ENCODE data around the gene LIN52. TPM values are rescaled to one million over a fixed set of nuclear protein-coding genes. Genes with fewer than 3 reads are reported as not detected.

LIN52 gene
- total RNA-seq, 1 experiment from 2014 or later: 11.3 TPM

DNA sequence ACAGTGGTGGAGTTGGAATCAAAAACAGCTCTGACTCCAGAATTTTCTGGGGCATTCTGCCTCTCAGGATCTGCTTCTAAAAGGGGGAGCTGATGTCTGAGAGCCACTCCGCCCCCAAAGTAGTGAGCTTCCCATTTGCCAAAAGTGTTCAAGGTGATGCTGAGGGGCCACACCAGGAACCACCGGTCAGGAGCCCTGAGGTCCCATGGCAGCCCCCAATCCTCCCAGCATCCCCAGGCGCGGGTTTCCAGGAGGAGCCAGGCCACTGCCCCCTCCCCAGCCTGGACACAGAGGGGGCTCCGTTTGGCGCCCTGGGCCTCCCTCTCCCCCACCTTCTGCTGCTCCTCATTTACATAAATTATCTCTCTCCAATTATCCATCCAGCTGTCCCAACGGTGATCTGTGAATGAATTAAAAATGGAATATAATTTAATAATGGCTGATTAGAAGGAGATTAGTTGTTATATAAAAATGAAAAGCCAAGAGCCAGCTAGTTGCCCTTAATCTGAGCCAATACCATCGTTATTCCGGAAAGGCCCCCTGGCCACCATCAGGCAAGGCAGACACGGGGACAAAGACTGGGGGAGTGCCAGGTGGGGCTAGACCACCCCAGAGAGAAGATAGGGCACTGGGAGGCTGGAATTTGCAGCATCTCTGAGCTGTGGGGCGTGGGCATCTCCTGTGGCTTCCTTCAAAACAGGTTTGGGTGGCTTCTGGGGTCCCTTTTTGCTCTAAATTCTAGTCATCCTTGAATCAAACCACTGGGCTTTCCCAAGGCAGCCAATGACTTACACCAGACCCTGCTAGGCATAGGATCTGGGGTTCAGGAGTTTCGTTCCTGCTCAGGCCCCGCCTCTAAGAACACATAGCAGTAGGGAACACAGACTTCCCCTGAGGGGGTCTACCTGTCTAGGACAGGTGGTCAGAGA, 134.8 kb downstream of the LIN52 start:
- Histone ChIP-seq H3K4me3 (ENCODE audit: low read depth, low read length) (no peak overlapping the region), H3K4me1 (no peaks in the 10 kb centered on the region), H3K36me3 (ENCODE audit: control insufficient read depth, insufficient read depth, low read length) (no peaks in the 10 kb centered on the region), H3K27me3 (replicated peaks; ENCODE audit: control insufficient read depth, insufficient read depth, low read length) (peaks cover 1% of the 10 kb centered on the region; the same call in 1 of the 2 replicates), H3K9me3 (no peaks in the 10 kb centered on the region)
- ChIA-PET CTCF (interaction anchor here (0.6 to 1.8 kb wide), 2 partner anchors 32 to 48 kb away, joined by 3 to 5 read pairs; no protein-coding TSS in a partner anchor), POLR2A (no interaction called here)
- no peak overlapping the region for H3K27ac Mint-ChIP-seq (ENCODE audit: unreplicated experiment)
- no peaks in the 10 kb centered on the region for H3K36me3 Mint-ChIP-seq (ENCODE audit: insufficient read depth, unreplicated experiment)
- no peaks in the 10 kb centered on the region for H3K4me1 Mint-ChIP-seq (ENCODE audit: low read depth, unreplicated experiment)
- intact Hi-C loops (cut with micrococcal nuclease; ENCODE audit: unreplicated experiment): no loop called here
- BruUV-seq (replicated peaks): no TSS peak
- TF ChIP-seq, protein P1, sequence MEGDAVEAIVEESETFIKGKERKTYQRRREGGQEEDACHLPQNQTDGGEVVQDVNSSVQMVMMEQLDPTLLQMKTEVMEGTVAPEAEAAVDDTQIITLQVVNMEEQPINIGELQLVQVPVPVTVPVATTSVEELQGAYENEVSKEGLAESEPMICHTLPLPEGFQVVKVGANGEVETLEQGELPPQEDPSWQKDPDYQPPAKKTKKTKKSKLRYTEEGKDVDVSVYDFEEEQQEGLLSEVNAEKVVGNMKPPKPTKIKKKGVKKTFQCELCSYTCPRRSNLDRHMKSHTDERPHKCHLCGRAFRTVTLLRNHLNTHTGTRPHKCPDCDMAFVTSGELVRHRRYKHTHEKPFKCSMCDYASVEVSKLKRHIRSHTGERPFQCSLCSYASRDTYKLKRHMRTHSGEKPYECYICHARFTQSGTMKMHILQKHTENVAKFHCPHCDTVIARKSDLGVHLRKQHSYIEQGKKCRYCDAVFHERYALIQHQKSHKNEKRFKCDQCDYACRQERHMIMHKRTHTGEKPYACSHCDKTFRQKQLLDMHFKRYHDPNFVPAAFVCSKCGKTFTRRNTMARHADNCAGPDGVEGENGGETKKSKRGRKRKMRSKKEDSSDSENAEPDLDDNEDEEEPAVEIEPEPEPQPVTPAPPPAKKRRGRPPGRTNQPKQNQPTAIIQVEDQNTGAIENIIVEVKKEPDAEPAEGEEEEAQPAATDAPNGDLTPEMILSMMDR (IDR thresholded peaks at IDR 0.05; ENCODE audit: insufficient read depth in 1 of 2, low read depth in 1 of 2, low read length in 1 of 2, severe bottlenecking in 1 of 2, unreplicated experiment in 1 of 2): no peak
- H3K9me3 Mint-ChIP-seq (ENCODE audit: unreplicated experiment): no peaks in the 10 kb centered on the region
- no peak overlapping the region for H3K4me3 Mint-ChIP-seq (ENCODE audit: unreplicated experiment)
- DNase-seq: no peak
- H3K27me3 Mint-ChIP-seq (ENCODE audit: insufficient read depth, unreplicated experiment): peaks cover 2% of the 10 kb centered on the region

DNA sequence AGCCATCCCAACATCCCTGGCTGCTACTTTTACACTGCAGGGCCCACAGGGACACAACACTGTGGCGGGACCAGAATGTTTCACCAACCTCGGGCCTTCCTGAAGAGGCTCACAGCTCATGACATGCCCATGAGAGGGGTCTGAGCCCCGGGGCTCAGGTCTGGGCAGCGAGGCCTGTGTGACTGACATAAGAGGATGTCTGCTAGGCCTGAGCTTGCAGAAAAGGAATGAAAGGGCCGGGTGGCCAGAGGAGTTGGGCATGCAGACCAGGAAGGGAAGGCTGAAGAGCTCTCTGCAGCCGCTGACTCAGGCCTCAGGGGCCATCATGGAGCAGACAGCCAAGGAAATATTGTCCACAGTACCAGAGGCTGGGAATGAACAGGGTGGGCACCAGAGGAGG, 136.2 kb downstream of the LIN52 start:
- Mint-ChIP-seq H3K27me3 (ENCODE audit: insufficient read depth, unreplicated experiment) (peaks cover 5% of the 10 kb centered on the region), H3K36me3 (ENCODE audit: insufficient read depth, unreplicated experiment) (no peaks in the 10 kb centered on the region), H3K9me3 (ENCODE audit: unreplicated experiment) (no peaks in the 10 kb centered on the region), H3K4me1 (ENCODE audit: low read depth, unreplicated experiment) (no peaks in the 10 kb centered on the region), H3K27ac (ENCODE audit: unreplicated experiment) (no peak overlapping the region), H3K4me3 (ENCODE audit: unreplicated experiment) (no peak overlapping the region)
- TF ChIP-seq, protein P1 (IDR thresholded peaks at IDR 0.05; ENCODE audit: insufficient read depth in 1 of 2, low read depth in 1 of 2, low read length in 1 of 2, severe bottlenecking in 1 of 2, unreplicated experiment in 1 of 2): no peak
- CTCF ChIA-PET: no interaction called here
- POLR2A ChIA-PET: no interaction called here
- Histone ChIP-seq H3K27me3 (replicated peaks; ENCODE audit: control insufficient read depth, insufficient read depth, low read length) (peaks cover 1% of the 10 kb centered on the region; the same call in 1 of the 2 replicates), H3K9me3 (no peaks in the 10 kb centered on the region), H3K4me3 (ENCODE audit: low read depth, low read length) (no peak overlapping the region), H3K4me1 (no peaks in the 10 kb centered on the region), H3K36me3 (ENCODE audit: control insufficient read depth, insufficient read depth, low read length) (no peaks in the 10 kb centered on the region)
- no TSS peak for BruUV-seq (replicated peaks)
- intact Hi-C loops (cut with micrococcal nuclease; ENCODE audit: unreplicated experiment): no loop called here
- no peak for DNase-seq

DNA sequence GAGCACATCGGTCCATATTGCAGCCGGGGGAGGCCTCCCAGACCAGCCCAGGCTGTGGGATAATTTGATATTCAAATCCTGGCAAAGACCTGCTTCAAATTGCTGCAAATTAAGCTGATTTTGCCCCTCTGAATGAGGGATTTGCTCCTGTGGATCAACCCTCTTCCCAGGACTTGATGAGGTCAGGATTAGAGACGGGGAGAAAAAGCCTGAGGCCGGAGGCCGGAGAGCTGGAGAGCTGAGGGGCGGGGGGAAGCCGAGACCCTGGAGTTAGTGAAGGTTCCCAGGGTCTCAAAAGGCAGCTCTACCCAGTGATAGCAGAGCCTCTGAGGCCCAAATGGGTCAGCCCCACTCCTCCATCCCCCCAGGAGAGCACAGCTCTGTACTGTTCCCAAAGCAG, 137.0 kb downstream of the LIN52 start:
- POLR2A ChIA-PET: no interaction called here
- Mint-ChIP-seq H3K27me3 (ENCODE audit: insufficient read depth, unreplicated experiment) (peaks cover 5% of the 10 kb centered on the region), H3K4me1 (ENCODE audit: low read depth, unreplicated experiment) (no peaks in the 10 kb centered on the region), H3K27ac (ENCODE audit: unreplicated experiment) (no peak overlapping the region), H3K4me3 (ENCODE audit: unreplicated experiment) (no peak overlapping the region), H3K36me3 (ENCODE audit: insufficient read depth, unreplicated experiment) (no peaks in the 10 kb centered on the region), H3K9me3 (ENCODE audit: unreplicated experiment) (no peaks in the 10 kb centered on the region)
- Histone ChIP-seq H3K4me1 (no peaks in the 10 kb centered on the region), H3K36me3 (ENCODE audit: control insufficient read depth, insufficient read depth, low read length) (no peaks in the 10 kb centered on the region), H3K9me3 (no peaks in the 10 kb centered on the region), H3K27me3 (replicated peaks; ENCODE audit: control insufficient read depth, insufficient read depth, low read length) (peaks cover 1% of the 10 kb centered on the region; the same call in 1 of the 2 replicates), H3K4me3 (ENCODE audit: low read depth, low read length) (no peak overlapping the region)
- no peak for DNase-seq
- CTCF ChIA-PET: no interaction called here
- BruUV-seq (replicated peaks): no TSS peak
- intact Hi-C loops (cut with micrococcal nuclease; ENCODE audit: unreplicated experiment): no loop called here
- TF ChIP-seq, protein P1 (IDR thresholded peaks at IDR 0.05; ENCODE audit: insufficient read depth in 1 of 2, low read depth in 1 of 2, low read length in 1 of 2, severe bottlenecking in 1 of 2, unreplicated experiment in 1 of 2): no peak
